Lung (tissue), 12 donors: Measurements from ENCODE around the gene POU5F1. TPM values are rescaled to one million over a fixed set of nuclear protein-coding genes. Genes with fewer than 3 reads are reported as not detected.
A peak's percentile ranks its signal among the peaks of the same experiment; 100 is the strongest.

Experiments used
- ATAC-seq: fragments of 200-7000 bp; cut with Tn5 transposase; one replicate; pipeline ENCODE4 v1.9.1; 2020; ENCODE audit warnings: moderate number of reproducible peaks; ENCODE audit not compliant: insufficient read depth, low FRiP score
- DNase-seq, 3 donors: peaks; one replicate each; pipeline ENCODE4 v3.0.0-alpha.2; 2013 to 2017
- H3K27ac ChIP-seq, 2 donors: one replicate each; pipeline ENCODE4 v1.5.1; 2013; ENCODE audit warnings: mild to moderate bottlenecking in 2 of 2, moderate library complexity in 2 of 2, control low read depth in 1 of 2, inconsistent platforms in 1 of 2, low read depth in 1 of 2, low read length in 1 of 2
- H3K27me3 ChIP-seq, 3 donors: one replicate each; pipeline ENCODE4 v1.5.1; 2013; ENCODE audit warnings: low read length in 2 of 3; ENCODE audit not compliant: control insufficient read depth in 3 of 3, insufficient read depth in 3 of 3
- H3K36me3 ChIP-seq, 4 donors: one replicate each; pipeline ENCODE4 v1.5.1; 2013; ENCODE audit warnings: low read length in 4 of 4, mild to moderate bottlenecking in 1 of 4, moderate library complexity in 1 of 4; ENCODE audit not compliant: control insufficient read depth in 4 of 4, insufficient read depth in 4 of 4
- H3K4me1 ChIP-seq, 5 donors: one replicate each; pipeline ENCODE4 v1.5.1; 2013; ENCODE audit warnings: low read length in 5 of 5, mild to moderate bottlenecking in 2 of 5, moderate library complexity in 1 of 5; ENCODE audit not compliant: control insufficient read depth in 5 of 5, insufficient read depth in 5 of 5
- H3K4me3 ChIP-seq: one replicate; pipeline ENCODE4 v1.5.1; 2013; ENCODE audit warnings: mild to moderate bottlenecking, control low read depth, moderate library complexity
- H3K9ac ChIP-seq, 2 donors: one replicate each; pipeline ENCODE4 v1.5.1; 2013; ENCODE audit warnings: low read length in 2 of 2, control low read depth in 1 of 2; ENCODE audit not compliant: insufficient read depth in 1 of 2
- H3K9me3 ChIP-seq, 4 donors: one replicate each; pipeline ENCODE4 v1.5.1; 2013; ENCODE audit warnings: low read length in 3 of 4, mild to moderate bottlenecking in 1 of 4, moderate library complexity in 1 of 4; ENCODE audit not compliant: control insufficient read depth in 4 of 4, insufficient read depth in 3 of 4
- CTCF ChIP-seq: IDR thresholded peaks from 2 replicates; pipeline ENCODE4 v1.5.1; 2012; ENCODE audit warnings: mild to moderate bottlenecking; ENCODE audit errors: control extremely low read depth, extremely low read depth
- WGBS, 2 donors: extraction: QIAGEN DNeasy Blood & Tissue Kit; methylation state at CpG; one replicate each; pipeline ENCODE4 v1.1.7; 2013; 5-methylcytosine and 5-hydroxymethylcytosine counted together
- polyA plus RNA-seq, 2 donors: library from polyadenylated mRNA; stranded (reverse); fragments of 200-250 nt; gene quantifications; one replicate each; pipeline ENCODE4 v1.2.1, GENCODE V29; 2013
- total RNA-seq, 2 donors: library from RNA; depleted of rRNA in 1 of 2; stranded (reverse); fragments of >200 nt in 1 of 2; gene quantifications; one replicate each; pipeline ENCODE4 v1.2.1, GENCODE V29; 2014 to 2021
- donor health status: control.
- donor health status: control.
- donor health status: Bipolar disorder and iron deficiency.
- donor health status: healthy.
- donor health status: DM: yes; HTN: yes; CAD: no.

The POU5F1 gene
- total and polyA plus RNA-seq, 4 donors: 1.5 to 19.5 (median 2.4) TPM

- TF ChIP-seq CTCF: no peak
- Histone ChIP-seq H3K9ac (no peak overlapping the region), H3K27ac (no peak overlapping the region), H3K9me3 (no peaks in the 10 kb centered on the region), H3K36me3 (no peaks in the 10 kb centered on the region), H3K4me3 (no peak overlapping the region), H3K4me1 (peaks cover 0 to 11% (median 0%) of the 10 kb centered on the region in 5 donors), H3K27me3 (peaks cover 0 to 4% (median 0%) of the 10 kb centered on the region in 3 donors)
- DNase-seq (no peak), ATAC-seq (no peak)
- WGBS, 2 donors: 70 to 83% methylated on average over 4 of the region's 4 CpGs
Measured at GRCh38 chr6:31129130-31129529, 41.4 kb downstream of the POU5F1 start.

- H3K27ac ChIP-seq: no peak overlapping the region
- no peaks in the 10 kb centered on the region for H3K36me3 ChIP-seq
- no peaks in the 10 kb centered on the region for H3K9me3 ChIP-seq
- DNase-seq (peak; percentile 25 to 43 (median 37)), ATAC-seq (no peak)
- WGBS, 2 donors: 10 to 12% methylated on average over 8 of the region's 8 CpGs
- peaks cover 0 to 4% (median 0%) of the 10 kb centered on the region in 3 donors for H3K27me3 ChIP-seq
- H3K9ac ChIP-seq: no peak overlapping the region
- peak; percentile 62 for TF ChIP-seq CTCF
- H3K4me1 ChIP-seq: peaks cover 0 to 16% (median 0%) of the 10 kb centered on the region in 5 donors
- no peak overlapping the region for H3K4me3 ChIP-seq
Measured at GRCh38 chr6:31128093-31128676, 42.3 kb downstream of the POU5F1 start.

GRCh38 chr6:31126396-31127175, 43.9 kb downstream of the POU5F1 start:
- H3K36me3 ChIP-seq: no peaks in the 10 kb centered on the region
- peaks cover 0 to 21% (median 0%) of the 10 kb centered on the region in 5 donors for H3K4me1 ChIP-seq
- H3K27ac ChIP-seq: peak overlapping the region in 1 of 2 donors; percentile 35
- 69 to 83% methylated on average over 16 of the region's 16 CpGs for WGBS, 2 donors
- no peak overlapping the region for H3K4me3 ChIP-seq
- DNase-seq: no peak
- H3K9me3 ChIP-seq: no peaks in the 10 kb centered on the region
- H3K27me3 ChIP-seq: peaks cover 0 to 4% (median 0%) of the 10 kb centered on the region in 3 donors
- no peak for ATAC-seq
- no peak overlapping the region for H3K9ac ChIP-seq
- TF ChIP-seq CTCF: no peak
